Activated CD4-positive, alpha-beta T cell treated with anti-CD3 and anti-CD28 coated beads, Interleukin-2, amount 50 U/mL, for 16 hours (primary cell): ENCODE results near the gene TIGD7.
"Not testable (repeated sequence)": the region's sequence is repeated elsewhere in the genome, so short reads cannot be mapped to it uniquely, and the experiment has no call there.

ENCODE experiments used
- DNase-seq: peaks from one replicate; pipeline ENCODE4 v3.0.0-alpha.2; 2020

Gene TIGD7

DNA sequence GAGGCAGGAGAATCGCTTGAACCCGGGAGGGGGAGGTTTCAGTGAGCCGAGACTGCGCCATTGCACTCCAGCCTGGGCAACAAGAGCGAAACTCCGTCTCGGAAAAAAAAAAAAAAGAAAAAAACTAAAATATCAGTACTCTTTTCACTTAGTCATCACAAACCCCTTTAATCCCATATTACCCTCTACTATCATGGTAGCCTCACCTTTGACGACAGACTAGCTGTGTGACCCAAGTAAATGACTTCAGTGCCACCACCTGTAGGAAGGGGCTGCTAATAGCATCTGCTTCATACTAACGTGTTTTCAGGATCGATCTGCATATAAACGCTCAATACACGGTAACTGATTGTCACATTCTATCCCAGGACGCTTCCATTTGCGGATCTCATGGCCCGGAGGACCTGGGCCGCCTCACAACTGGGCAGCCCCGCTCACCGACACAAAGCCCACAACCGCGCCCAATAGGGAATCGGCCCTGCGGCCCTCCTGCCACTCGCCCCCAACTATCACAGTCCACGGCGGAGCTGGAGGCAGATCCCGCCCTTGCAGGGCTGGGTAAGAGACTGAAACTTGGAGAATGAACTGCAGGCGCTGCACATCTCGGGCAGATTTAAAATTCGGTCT, 23.0 kb downstream of the TIGD7 start:
- no peak for DNase-seq

DNA sequence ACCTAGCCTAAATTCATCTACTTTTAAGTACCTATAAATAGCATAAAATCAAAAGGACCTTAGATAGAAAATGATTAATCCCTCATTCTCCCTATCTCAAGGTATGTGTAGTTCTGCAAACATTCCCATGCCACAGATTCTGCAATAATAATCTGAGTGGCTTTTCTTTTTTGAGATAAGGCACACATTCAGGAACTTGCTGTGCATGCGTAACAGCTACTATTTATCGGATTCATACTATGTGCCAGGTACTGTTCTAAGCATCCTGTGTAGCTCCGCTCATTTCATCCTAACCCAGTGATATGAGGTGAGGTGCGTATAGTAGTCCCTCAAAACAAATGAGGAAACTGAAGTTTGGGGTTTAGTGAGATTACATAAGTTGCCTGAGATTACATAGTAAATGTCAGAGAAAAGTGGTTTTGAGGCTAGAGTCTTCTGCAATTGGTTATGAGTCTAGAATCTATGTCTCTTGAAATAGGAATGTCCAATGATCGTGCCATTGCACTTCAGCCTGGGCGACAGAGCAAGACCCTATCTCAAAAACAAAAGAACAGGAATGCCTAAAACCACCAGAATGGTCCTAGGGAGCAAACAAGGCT, 23.9 kb downstream of the TIGD7 start:
- no peak for DNase-seq

DNA sequence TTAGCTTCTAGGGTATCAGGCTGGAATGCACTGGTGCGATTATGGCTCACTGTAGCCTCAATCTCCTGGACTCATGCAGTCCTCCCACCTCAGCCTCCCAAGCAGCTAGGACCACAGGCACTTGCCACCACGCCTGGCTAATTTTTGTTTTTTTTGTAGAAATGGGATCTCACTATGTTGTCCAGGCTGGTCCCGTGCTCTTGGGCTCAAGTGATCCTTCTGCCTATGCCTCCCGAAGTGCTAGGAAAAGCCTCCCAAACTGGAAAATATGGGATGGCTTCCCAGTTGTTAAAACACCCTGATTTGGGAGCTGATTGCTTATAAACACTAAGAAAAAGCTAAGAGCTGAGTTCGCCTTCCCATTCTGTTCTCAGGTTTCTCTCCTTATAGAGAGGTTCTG, 28.6 kb downstream of the TIGD7 start:
- no peak for DNase-seq

DNA sequence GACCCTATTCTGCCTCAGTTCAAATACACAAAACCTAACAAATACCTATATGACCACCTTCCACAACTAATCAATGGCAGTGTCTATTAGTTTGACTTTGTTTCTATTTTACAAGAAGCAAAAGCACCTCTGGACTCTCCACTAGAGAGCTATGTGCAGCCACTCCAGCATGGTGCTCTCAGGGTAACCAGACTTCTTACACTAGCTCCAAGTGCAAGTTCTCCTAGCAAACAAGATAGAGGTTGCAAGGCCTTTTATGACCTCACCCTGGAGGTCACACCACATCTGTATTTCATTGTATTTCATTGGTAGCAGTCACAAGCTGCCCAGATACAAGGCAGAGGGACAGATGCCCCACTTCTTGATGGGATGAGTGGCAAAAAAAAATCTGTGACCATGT, 30.3 kb downstream of the TIGD7 start:
- no peak for DNase-seq

DNA sequence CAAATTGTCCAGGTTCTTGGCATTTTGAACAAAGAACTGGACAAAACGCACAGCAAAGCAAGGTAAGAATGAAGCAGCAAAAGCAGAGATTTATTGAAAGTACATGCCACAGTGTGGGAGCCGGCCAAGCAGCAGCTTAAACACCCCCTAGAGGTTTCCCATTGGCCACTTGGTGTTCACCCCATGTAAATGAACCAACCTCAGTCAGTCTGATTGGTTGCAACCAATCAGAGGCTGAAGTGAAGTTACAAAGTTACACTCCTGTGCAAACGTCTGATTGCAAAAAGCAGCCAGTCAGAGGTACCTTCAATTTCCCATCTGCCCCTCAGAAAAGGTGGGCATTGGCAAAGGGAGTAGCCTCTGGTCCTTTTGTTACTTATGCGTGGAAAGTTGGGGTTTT, 30.7 kb downstream of the TIGD7 start:
- DNase-seq: no peak

DNA sequence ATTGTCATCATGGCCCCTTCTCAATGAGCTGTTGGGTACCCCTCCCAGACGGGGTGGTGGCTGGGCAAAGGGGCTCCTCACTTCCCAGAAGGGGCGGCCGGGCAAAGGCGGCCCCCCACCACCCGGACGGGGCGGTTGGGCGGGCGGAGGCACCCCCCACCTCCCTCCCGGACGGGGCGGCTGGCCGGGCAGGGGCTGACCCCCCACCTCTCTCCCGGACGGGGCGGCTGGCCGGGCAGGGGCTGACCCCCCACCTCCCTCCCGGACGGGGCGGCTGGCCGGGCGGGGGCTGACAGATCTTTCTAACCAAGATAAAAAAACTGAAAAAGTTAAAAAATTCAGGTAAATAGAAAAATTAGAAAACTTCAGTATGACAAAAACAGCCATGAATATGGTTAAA, 33.9 kb downstream of the TIGD7 start:
- DNase-seq: not testable (repeated sequence)

DNA sequence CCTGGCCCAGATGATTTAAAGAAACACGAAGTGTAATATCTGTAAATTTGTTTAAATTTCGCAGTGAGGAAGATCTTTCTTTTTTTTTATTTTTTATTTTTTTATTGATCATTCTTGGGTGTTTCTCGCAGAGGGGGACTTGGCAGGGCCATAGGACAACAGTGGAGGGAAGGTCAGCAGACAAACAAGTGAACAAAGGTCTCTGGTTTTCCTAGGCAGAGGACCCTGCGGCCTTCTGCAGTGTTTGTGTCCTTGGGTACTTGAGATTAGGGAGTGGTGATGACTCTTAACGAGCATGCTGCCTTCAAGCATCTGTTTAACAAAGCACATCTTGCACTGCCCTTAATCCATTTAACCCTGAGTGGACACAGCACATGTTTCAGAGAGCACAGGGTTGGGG, 34.5 kb downstream of the TIGD7 start:
- not testable (repeated sequence) for DNase-seq

DNA sequence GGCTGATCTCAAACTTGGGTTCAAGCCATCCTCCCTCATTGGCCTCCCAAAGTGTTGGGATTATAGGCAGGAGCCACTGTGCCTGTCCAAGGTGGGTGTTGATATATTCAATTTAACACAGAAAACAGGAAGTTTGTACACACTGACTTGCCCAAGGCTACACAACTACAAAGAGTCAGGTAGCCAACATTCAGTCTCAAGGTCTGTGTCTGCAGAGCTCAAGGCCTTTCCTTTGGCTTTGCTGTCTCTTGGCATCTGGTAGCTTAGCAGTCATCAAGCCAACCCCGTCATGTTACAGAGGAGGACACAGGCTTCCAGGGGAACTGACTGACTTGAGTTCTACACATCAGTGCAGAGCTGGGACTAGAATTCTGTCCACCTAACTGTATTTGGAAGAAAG, 36.9 kb downstream of the TIGD7 start:
- no peak for DNase-seq

DNA sequence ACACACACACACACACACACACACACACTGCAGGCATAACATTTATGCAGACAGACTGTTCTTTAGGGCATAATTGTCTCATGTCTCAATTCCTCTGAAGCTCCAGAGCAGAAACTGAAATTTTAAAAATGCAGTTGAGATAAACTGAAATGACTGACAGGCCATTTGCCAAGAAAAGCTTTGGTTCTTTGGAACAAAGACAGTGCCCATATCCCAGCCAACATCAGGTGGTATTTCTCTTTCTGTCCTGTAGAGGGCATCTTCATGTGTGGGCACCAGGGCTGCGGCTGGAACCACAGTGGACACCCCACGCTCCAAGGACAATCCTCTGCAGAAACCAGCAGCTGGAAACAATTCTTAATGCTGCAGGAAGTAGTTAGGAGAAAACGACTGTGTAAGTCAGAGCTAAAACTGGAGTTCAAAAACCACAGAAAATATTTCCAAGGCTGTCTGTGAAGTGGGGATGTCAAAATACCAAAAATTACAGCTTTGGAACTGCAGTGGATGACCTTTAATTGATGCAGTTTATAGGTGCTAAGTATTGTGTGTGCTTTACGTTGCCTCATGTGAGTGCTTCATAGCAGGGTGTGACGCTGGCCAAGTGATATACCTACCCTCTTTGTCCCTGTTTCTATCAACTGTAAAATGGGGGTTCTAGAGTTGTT, 38.2 kb downstream of the TIGD7 start:
- DNase-seq: no peak

DNA sequence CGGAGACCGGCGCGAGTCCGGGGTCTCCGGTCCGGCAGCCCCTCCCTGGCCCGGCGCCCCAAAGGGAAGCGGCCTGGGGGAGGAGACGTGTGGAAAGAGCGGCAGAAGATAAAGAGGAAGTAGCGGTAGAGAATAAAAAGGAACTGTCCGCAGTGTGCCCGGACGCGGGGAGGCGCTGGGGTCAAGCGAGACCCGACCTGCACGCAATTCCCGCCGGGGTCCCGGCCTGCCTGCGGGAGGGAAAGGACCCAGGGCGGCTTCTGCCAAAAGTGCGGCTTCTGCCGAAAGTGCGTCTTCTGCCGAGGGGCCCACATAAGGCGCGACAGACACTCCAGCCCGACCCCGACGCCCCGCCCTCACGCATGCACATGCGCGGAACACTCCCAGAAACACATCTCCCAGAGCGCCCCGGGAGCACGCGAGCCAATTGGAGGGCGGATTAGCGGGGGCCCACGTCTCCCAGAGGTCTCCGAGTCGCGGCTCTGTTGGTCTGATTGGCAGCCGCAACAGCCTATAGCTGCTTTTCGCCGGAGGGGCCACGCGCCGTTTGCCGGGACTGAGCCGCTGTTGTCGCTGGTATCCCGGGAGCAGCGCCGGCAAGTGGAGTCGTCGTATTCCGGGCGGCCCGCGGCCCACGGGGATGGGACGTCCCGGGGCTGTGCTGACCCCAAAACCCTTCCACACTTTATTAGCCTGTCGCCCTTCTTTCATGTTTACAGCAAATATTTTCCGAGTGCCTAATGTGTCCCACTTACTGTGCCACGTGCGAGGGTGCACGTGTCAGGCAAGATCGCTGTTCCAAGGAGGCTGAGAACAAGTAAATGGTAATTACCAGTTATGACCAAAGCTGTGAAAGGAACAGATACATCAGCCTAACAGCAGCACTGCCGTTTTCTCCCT, 40.8 kb downstream of the TIGD7 start:
- peak; percentile 99 for DNase-seq

DNA sequence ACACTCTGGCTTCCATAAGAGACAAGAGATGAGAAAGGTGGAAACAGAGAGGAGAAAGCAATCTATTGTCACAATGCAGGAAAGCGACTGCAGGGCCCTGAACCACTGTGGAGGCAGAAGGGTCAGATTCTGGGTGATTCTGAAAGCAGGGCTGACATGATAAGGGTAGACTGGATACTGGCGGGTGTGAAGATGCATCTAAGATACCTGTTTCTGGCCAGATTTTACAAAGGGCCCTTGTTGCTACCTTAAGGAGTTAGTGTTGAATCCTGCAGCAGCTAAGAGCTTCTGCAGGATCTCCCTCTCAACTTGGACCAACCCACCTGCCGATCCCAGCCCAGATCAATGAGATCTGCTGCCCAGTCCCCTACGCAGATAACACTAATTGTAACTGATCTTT, 42.7 kb downstream of the TIGD7 start:
- DNase-seq: no peak

DNA sequence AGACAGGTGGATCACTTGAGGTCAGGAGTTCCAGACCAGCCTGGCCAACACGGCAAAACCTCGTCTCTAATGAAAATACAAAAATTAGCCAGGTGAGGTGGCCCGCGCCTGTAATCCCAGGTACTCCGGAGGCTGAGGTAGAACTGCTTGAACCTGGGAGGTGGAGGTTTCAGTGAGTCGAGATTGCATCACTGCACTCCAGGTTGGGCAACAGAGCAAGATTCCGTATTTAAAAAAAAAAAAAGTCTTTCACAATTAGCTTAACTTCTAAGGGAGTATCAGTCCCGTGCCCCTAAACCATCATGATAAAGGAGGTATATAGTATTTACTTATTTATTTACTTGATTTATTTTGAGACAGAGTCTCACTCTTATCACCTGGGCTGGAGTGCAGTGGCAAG, 45.4 kb downstream of the TIGD7 start:
- DNase-seq: no peak

DNA sequence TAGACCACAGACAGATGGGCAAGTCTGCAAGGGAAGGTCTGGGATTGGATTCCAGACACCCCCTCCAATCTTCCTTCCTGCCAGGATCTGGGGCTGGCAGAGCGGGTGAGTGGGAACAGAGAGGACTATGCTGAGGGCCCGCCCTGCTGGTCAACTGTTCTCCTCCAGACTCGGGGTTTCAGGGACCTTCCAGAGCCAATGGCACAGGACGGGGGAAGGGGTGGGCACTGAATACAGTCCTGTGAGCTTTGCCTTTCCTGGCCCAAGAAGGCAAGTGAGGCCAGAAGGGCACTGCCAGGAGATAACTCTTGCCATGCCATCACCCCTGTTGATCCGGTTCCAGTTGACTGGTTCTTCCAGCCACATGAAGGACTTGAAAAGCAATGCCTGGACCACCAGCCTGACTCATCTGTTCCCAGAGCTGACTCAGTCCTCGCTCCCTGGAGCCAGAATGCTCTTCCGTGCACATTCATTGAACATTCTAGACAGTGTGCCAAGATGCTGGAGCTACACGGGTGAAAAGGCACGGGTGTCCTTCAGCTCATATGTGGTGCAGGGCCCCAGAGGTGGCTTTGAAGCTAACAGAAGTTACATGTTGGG, 48.3 kb downstream of the TIGD7 start:
- no peak for DNase-seq

DNA sequence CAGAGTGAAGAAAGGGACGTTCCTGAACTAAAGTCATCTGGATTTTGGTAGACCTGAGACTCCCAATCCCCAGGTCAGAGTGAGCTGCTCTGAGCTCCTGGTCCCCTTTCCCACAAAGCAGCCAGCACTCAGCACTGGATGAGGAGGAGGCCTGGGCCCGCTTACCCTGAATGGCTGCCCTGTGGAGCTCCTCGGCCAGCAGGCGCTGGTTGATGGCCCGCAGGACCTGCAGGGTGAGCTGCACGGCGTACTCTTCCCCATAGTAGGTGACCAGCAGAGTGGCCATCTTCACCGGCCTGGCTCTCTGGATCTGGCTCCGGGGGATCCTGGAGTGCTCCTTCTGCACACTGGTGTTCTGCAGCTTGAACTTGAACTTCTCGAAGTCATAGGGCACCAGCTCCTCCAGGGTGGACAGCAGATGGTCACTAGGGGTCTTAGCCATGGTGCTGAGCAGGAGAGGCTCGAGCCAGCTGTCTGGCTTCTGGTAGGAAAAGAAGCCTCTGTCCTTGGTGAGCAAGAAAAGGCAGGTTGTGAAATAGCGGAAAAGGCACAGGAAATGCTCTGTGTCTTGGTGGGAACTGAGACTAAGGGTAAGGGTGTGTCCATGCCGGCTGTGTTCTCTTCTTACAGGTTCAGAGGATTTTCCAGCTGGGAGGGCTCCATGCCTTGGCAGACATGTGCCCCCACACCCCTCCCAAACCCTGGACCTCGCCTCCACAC, 48.9 kb downstream of the TIGD7 start, which contains the start of gene MEFV:
Gene MEFV (minus strand): TSS at position 488 of the 720 bp plus-strand sequence. CDS start 46 bp downstream, at position 442.
- no peak for DNase-seq

DNA sequence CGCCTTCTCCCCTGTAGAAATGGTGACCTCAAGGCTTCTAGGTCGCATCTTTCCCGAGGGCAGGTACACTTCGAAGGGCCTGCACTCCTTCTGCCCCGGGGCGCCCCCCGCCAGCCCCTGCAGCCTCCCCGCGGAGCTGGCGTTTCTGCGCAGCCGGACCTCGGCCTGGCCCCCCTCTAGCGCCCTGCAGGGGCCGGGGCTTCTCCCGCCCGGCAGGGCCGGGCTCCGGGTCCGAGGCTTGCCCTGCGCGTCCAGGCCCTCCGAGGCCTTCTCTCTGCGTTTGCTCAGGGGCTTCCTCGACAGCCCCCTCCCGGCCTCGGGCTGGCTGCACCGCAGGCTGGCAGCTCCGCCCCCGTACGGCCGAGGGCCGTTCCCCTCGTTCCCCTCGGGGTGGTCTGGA, 50.9 kb downstream of the TIGD7 start:
- DNase-seq: no peak

DNA sequence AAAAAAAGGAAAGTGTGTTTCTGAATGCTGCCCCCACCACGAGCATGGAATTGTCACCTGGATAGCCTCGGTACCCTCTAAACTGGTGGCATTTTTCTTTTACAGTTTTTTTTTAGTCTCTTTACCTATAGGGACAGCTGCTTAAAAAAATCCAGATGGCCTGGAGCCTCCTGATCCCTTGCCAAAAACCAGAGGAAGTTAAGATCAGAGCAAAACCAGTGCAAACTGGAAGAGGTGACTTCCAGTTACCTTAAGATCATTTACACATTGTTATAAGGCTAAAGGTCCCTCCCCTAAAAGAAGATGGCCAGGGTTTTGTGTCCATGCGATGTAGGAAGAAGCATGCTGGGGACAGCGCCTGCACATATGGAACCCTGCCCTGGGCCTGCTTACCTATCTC, 52.3 kb downstream of the TIGD7 start:
- no peak for DNase-seq

DNA sequence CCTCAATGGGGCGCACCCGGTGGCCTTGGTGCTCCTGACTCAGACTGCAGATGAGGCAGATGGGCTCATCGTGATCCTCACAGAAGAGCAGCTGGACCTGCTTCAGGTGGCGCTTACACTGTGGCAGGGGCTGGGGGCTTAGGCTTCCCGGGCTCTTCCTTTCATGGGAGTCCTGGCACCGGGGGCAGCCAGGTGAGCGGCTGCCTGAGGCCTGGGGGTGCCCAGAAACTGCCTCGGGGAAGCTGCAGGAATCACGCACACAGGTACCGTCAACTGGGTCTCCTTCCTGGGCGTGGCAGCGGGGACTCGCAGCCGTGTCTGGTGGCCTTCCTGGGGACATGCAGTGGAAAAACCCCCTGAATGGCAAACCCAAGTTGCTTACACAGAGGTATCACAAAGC, 55.8 kb downstream of the TIGD7 start:
- no peak for DNase-seq

DNA sequence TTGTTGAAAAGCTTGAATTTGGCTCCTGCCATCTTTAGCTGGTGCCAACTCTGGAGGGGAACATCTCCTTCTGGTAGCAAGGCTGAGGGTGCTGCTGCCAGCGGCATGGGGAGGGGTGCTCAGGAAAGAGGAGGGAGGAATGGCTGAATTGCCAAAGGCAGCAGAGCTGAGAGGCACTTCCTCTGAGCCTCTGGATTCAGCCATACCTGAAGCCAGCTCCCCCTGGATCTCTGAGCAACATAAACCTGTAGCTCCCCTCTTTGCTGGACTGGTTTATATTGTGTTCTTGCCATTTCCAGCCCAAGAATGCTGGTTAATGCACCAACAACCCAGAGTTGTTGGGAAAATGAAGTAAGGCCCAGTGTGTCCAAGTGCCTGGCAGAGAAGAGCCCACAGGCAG, 56.2 kb downstream of the TIGD7 start:
- DNase-seq: no peak
